ENCODE results near the gene DECR2.
"Not testable (repeated sequence)": the region's sequence is repeated elsewhere in the genome, so short reads cannot be mapped to it uniquely, and the experiment has no call there.

Gene DECR2, protein sequence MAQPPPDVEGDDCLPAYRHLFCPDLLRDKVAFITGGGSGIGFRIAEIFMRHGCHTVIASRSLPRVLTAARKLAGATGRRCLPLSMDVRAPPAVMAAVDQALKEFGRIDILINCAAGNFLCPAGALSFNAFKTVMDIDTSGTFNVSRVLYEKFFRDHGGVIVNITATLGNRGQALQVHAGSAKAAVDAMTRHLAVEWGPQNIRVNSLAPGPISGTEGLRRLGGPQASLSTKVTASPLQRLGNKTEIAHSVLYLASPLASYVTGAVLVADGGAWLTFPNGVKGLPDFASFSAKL

DNA sequence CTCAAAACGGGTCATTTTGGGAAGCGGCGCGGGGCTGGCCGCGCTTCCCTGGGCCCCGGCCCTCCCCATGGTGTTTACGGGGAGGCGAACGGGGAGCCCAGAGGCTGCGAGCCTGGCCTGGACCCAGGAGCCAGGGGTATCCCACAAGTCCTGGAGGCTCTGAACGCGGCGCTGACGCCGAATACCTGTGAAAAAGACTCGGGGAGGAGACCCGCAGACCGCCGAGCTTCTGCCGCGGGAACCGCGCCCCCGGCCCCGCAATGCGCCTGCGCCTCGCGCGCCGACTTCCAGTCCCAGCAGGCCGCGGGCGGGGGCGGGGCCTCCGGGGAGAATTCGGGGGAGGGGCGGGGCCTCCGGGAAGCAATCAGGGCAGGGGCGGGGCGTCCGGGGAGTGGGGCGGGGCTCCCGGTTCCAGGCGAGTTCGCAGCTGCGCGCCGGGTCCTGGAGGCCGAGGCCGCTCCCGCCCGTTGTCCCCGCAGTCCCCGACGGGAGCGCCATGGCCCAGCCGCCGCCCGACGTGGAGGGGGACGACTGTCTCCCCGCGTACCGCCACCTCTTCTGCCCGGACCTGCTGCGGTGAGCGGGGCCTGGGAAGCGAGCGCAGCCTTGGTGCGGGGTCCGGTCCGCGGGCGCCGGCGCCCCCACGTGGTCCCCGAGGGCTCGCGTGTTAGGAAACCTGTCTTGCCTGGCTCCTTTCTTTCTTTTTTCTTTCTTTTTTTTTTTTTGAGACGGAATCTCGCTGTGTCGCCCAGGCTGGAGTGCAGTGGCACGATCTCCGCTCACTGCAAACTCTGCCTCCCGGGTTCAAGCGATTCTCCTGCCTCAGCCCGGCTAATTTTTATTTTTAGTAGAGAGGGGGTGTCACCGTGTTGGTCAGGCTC is at the start of gene DECR2:
TSS of gene DECR2 (plus strand) at position 418 of the 881 bp plus-strand sequence. CDS start at position 497, 79 bp downstream.
- DNase-seq (ENCODE audit: low read depth) = peak; percentile 100

DNA sequence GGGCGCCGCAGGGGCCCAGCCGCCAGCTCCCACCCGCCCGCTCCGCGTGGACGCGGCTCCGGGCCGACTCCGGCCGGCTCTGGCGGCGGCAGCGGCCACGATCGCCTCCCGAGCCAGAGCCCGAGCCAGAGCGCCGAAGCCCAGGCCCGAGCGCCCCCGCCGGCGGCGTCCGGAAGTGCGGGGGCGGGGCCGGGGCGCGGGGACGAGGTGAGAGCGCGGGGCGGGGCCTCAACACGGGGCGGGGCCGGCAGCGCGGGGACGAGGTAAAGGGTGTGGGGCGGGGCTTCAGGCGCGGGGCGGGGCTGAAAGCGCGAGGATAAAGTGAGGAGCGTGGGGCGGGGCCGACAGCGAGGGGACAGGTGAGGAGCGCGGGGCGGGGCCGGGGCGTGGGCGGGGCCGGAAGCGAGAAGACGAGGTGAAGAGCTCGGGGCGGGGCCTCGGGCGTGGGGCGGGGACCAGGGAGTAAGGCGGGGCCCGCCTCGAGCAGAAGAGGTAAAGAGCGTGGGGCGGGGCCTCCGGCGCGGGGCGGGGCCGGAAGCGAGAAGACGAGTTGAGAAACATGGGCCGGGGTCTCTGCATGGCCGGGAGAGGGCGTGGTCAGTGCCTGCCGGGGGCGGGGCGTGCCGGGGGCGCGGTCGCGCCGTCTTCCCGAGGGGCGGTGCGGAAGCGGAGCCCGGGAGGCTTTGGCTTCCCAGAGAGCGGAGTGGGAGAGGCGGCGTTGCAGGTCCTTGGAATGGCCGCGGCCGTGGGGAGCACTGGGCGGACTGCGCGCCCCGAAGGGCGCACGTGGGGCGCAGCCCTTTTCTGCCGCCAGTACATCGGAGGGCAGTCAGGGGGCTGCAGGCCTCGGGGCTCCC is 48.9 kb upstream of the DECR2 start, which contains the start of gene AXIN1:
TSS of gene AXIN1 (minus strand) at position 177 of the 857 bp plus-strand sequence. CDS start 5,698 bp downstream, outside the sequence.
- peak; percentile 100 for DNase-seq (ENCODE audit: low read depth)

DNA sequence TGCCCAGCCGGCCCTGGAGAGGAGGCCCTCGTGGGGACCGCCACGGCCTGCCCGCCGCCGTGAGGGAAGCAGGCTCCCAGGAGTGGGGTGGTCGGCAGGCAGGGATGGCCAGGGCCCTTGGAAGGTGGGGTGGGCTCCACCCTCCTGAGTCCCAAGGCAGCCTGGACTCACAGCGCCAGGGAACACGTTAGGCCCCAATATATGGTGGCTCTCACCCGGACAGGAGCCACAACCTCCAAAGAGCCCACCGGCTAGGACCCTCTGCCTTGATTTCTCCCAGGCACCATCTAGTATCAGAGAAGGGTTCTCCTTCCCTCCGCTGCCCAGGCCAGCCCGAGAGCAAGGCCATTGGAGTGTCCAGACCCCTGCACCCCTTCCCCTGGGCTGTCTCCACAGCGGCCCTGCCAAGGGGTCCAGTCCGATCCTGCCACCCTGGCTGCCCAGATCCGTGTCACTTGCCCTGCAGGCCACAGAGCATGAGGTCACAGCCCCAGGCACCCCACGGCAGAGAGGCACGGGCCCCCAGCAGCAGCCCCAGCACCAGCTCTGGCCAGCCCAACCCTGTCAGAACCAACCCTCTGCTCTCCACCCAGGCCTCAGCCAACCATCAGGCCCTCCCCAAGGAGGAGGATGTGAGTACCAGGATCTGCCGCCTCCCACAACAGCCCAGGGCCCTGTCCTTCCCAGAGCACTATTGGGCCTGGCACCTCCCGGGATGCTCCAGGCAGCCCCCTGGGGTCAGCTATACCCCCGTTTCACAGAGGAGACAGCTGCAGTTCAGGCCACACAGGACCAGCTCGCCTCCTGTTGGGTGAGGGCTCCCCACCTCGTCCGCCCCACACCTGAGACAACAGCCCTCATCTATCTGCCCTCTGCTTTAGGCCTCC is 48.0 kb upstream of the DECR2 start:
- no peak for DNase-seq (ENCODE audit: low read depth)

DNA sequence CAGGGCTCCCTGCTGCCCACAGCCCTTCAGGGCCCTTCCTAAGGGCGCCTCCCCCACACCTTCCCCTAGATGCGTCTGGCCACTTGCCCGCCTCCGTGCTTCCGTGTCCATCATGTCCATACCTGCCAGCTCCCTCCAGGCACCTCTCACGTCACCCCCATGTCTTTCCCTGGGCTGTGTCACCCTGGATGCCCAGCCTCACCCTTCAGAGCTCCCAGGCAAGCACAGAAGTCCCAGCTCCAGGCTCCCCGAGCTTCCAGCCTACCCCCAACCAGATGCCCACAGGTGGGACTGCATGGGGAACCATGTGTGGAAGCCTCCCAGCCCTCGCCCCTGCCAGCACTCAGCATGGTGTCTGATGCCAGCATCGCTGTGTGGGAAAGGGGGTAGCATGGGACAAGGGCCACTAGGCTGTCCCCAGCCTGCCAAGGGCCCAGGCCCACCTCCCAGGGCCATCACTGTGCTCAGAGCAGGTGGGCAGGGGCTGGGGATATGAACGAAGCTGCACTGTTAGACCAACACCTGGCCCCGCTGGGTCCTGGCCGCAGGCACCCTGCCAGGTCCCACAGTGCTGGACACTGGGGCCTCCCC is 47.3 kb upstream of the DECR2 start:
- no peak for DNase-seq (ENCODE audit: low read depth)

- peak; percentile 43 for DNase-seq (ENCODE audit: low read depth)
Measured at GRCh38 chr16:354971-355461, 46.7 kb upstream of the DECR2 start.

DNA sequence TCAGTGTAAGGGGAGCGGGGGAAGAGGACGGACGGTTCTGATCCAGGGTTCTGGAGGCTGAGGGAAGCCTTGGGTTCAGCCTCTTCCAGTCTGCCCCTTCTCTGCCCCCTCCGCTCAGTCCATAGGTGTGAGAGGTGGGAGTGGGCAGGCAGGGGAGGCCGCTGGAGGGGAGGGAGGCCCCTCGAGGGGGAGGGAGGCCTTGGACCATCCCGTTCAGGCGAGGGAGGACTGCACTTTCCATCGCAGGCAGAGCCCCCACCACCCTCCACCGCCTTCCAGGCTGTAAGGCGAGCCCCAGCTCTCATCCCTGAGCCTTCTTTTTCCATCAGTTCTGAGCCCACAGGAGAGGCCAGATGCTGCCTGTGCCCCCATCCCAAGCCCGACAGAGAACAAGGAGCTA is 44.9 kb upstream of the DECR2 start:
- no peak for DNase-seq (ENCODE audit: low read depth)

- DNase-seq (ENCODE audit: low read depth) = no peak
Measured at GRCh38 chr16:359067-359763, 42.5 kb upstream of the DECR2 start.

DNA sequence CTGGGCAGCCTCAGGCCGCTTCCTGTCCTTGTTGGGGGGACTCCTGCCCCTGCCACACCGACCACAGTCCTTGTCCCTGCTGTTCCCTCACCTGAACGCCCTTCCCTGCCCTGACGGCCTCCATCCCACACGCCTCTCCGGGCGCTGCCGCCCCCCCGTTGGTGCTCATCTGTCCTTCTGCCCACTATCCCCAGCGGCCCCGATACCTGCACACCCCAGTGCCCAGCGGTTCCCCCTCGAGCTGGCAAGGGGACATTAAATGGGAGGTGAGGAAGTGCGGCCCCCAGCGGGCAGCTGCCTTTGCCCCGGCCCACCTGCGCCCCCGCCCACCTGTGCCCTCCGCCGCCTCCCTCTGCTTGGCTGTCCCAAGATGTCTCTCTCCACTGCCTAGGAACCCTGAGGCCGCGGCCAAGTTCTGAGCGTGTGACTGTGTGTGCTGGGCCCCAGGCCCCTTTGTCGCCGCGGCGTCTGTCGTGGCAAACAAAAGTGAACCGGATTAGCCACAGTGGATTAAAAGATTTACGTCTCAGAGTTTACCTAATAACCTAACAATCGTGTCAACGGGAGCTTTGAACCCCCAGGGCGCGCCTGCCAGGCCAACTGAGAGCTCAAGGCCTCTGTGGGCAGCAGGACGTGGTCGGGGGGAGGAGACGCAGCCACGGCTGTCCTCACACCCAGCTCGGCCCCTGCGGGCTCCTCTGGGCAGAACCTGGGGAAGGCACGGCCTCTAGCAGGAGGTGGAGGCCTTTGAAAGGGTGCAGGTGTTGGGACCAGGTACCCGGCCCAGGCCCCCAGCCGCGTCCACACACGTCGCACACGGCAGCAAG is 41.6 kb upstream of the DECR2 start:
- no peak for DNase-seq (ENCODE audit: low read depth)

GRCh38 chr16:360698-361336 is 40.9 kb upstream of the DECR2 start:
- no peak for DNase-seq (ENCODE audit: low read depth)

- no peak for DNase-seq (ENCODE audit: low read depth)
Measured at GRCh38 chr16:361341-361871, 40.3 kb upstream of the DECR2 start.

- DNase-seq (ENCODE audit: low read depth) = peak; percentile 64
Measured at GRCh38 chr16:361872-362701, 39.6 kb upstream of the DECR2 start.

DNA sequence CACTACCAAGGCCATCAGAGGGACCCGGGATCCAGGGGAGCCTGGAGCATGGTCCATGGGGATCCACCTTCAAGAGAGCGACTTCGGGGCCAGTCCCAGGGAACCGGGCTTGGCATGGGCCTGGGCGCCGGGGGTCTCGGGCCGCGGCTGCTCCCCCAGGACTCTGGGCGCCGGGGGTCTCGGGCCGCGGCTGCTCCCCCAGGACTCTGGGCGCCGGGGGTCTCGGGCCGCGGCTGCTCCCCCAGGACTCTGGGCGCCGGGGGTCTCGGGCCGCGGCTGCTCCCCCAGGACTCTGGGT is 39.0 kb upstream of the DECR2 start:
- not testable (repeated sequence) for DNase-seq (ENCODE audit: low read depth)

DNA sequence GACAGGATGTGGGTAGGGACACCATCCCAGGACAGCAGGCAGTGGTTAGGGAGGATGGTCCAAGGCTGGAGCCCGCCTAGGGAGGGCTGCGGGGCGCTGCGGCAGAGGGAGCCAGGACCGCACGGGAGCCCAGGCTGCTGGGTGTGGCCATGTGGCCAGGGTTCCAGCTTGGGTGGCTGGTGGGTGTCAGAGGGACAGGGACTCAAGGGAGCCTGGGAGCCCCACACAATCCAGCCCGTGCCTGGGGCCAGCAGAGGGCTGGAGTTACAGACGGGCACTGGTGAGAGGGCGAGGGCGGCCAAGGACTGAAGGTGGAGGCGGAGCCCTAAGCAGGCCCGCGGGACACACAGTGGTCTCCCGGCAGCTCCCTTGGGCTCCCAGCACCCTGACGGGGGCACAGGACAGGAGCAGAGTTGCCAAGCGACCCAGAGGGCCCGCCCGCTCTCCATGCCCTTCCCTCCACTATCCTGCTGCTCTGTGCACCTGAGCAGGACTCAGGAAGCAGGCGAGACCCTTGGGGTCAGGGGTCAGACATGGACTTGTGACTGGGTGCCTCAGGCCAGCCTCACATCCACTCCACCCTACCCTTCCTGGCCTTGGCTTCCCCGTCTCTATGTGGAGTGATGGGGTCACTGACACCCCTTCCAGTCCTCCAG is 38.4 kb upstream of the DECR2 start:
- no peak for DNase-seq (ENCODE audit: low read depth)

DNA sequence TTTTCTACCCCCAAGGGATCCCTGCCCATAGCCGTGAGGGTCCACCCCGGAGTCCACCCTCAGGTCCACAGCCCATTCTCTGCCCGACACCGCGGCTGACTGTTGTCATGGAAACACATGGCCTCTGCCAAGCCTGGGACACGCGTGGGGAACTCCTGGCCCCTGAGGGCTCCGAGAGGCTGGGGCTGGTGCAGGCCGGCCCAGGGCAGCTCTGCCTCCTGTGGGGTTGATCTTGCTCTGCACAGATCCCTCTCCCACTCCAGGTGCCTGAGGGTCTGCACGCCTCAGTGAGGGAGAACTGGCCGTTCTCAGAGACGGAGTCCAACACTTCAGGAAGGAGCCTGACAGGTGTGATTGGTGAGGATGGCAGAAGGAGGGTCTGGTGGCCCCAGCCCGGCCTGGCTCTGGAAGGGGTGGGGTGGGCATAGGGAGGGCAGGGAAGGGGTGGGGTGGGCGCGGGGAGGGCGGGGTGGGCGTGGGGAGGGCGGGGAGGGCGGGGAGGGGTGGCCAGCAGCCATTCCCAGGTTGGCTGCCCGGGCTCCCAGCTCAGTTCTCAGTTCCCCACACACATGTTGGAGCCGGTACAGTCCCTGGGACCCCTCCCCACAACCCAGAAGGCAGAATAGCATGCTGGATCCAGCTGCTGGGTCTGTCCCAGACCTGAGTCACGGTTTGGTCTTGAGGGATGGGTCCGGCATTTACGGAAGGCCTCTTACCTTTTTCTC is 37.8 kb upstream of the DECR2 start:
- no peak for DNase-seq (ENCODE audit: low read depth)

DNA sequence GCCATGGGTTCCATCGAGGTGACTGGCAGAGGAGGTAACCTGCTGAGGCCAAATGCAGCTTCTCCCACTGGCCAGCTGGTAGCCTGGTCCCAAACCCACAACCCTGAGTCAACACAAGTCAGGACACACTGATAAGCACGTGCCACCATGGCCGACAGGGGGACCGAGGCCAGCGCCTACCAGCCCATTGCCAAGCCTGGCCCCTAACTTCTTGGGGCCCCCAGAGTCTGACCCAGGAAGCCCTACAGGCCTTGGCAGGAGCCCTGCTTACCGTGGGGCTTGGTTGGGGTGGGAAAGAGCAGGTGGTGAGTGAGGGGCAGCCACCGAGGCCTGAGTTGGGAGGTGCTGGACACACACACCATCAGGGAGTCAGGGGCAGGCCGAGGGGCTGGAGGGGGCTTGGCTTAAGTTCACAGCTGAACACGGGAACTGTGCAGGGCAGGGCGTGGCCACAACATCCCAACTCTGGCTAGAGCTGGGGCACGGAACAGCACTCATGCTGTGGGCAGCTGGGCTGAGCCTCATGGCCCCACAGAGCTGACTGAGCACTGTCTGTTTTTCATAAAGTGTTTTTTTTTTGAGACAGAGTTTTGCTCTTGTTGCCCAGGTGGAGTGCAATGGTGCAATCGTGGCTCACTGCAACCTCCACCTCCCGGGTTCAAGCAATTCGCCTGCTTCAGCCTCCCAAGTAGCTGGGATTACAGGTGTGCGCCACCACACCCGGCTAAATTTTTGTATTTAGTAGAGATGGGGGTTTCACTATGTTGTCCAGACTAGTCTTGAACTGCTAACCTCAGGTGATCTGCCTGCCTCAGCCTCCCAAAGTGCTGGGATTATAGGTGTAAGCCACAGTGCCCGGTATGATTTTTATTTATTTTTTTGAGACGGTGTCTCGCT is 36.8 kb upstream of the DECR2 start:
- DNase-seq (ENCODE audit: low read depth) = no peak
